PC-9 (cell line): ENCODE data around the gene SIDT1. TPM values are rescaled to one million over a fixed set of nuclear protein-coding genes. Genes with fewer than 3 reads are reported as not detected.

Source experiments
- BruUV-seq: library from RNA; stranded (reverse); fragments of 400-500 nt; replicated peaks from 2 replicates; lab custom pipeline; 2021; lab: Mats Ljungman, UMichigan
- CTCF ChIA-PET: fragments of 300-600 bp; sonication (Branson Sonifier 250); formaldehyde crosslinking; loops from one replicate; lab custom pipeline; 2022; ENCODE audit warnings: antibody characterized with exemption; lab: Charles Lee
- POLR2A ChIA-PET: fragments of 300-600 bp; sonication (Branson Sonifier 250); formaldehyde crosslinking; loops from one replicate; lab custom pipeline; 2022; ENCODE audit warnings: antibody characterized with exemption; ENCODE audit not compliant: unreplicated experiment; lab: Charles Lee
- DNase-seq, 2 experiments: peaks; one replicate each; pipeline versions ENCODE4 v3.0.0 to v3.0.0-alpha.2; 2015 to 2022; ENCODE audit warnings: mixed read lengths in 1 of 2
- H2AFZ ChIP-seq: fragments of 200-600 bp; sonication (generic); 2 replicates; pipeline ENCODE4 v1.8.1; 2017; ENCODE audit warnings: antibody characterized with exemption
- H3F3A ChIP-seq: fragments of 200-600 bp; sonication (generic); 2 replicates; pipeline ENCODE4 v1.8.1; 2017; ENCODE audit warnings: antibody characterized with exemption, mild to moderate bottlenecking, low read depth; ENCODE audit not compliant: insufficient read depth
- H3K27ac ChIP-seq: fragments of 200-600 bp; sonication (generic); 2 replicates; pipeline ENCODE4 v1.6.1; 2016; ENCODE audit warnings: mixed run types
- H3K27me3 ChIP-seq: fragments of 200-600 bp; sonication (generic); 2 replicates; pipeline ENCODE4 v1.6.1; 2016; ENCODE audit warnings: low read depth, mixed run types; ENCODE audit not compliant: insufficient read depth
- H3K36me3 ChIP-seq: fragments of 200-600 bp; sonication (generic); 2 replicates; pipeline ENCODE4 v1.6.1; 2016; ENCODE audit warnings: low read depth, mixed run types
- H3K4me1 ChIP-seq: fragments of 200-600 bp; sonication (generic); replicated peaks from 2 replicates; pipeline ENCODE4 v1.6.1; 2016; ENCODE audit warnings: mixed run types; ENCODE audit not compliant: insufficient read depth
- H3K4me2 ChIP-seq: fragments of 200-600 bp; sonication (generic); 2 replicates; pipeline ENCODE4 v1.6.1; 2017; ENCODE audit warnings: mixed run types
- H3K4me3 ChIP-seq: fragments of 200-600 bp; sonication (generic); 2 replicates; pipeline ENCODE4 v1.6.1; 2016; ENCODE audit warnings: mixed run types
- H3K79me2 ChIP-seq: fragments of 200-600 bp; sonication (generic); 2 replicates; pipeline ENCODE4 v1.6.1; 2017; ENCODE audit warnings: low read depth, mixed run types
- H3K9me2 ChIP-seq: fragments of 200-600 bp; sonication (generic); 2 replicates; pipeline ENCODE4 v1.8.1; 2017; ENCODE audit warnings: mild to moderate bottlenecking; ENCODE audit not compliant: insufficient read depth
- H3K9me3 ChIP-seq: fragments of 200-600 bp; sonication (generic); 2 replicates; pipeline ENCODE4 v1.8.1; 2016; ENCODE audit warnings: low read depth; ENCODE audit not compliant: insufficient read depth
- H4K20me1 ChIP-seq: fragments of 200-600 bp; sonication (generic); 2 replicates; pipeline ENCODE4 v1.8.1; 2017; ENCODE audit not compliant: insufficient read depth
- CTCF ChIP-seq: fragments of 200-600 bp; sonication (generic); conservative IDR thresholded peaks from 2 replicates; pipeline ENCODE4 v1.6.1; 2017; ENCODE audit warnings: mixed run types, antibody characterized with exemption, mild to moderate bottlenecking, moderate library complexity
- EZH2 ChIP-seq: fragments of 200-600 bp; sonication (generic); IDR thresholded peaks from 2 replicates; pipeline ENCODE4 v1.8.0; 2017; ENCODE audit warnings: antibody characterized with exemption, low read depth
- intact Hi-C: fragments of 100-400 bp; cut with micrococcal nuclease; formaldehyde crosslinking; loops from one replicate; pipeline ENCODE4 v1.10.0; 2022; ENCODE audit not compliant: unreplicated experiment
- total RNA-seq: library from RNA; stranded (reverse); gene quantifications from 2 replicates; pipeline ENCODE4 v1.2.3, GENCODE V29; 2021

Gene SIDT1
- total RNA-seq, 1 experiment from 2014 or later = 1.2 TPM

GRCh38 chr3:113594066-113594465 is 61.7 kb downstream of the SIDT1 start:
- H3K27ac ChIP-seq = no peak overlapping the region
- POLR2A ChIA-PET = interaction anchor here (0.6 kb wide), 1 partner anchor 118 kb away, joined by 10 read pairs; no protein-coding TSS in a partner anchor
- H3K4me2 ChIP-seq = no peak overlapping the region
- H3K9me3 ChIP-seq = no peaks in the 10 kb centered on the region
- H3F3A ChIP-seq = no peaks in the 10 kb centered on the region
- DNase-seq = no peak
- no peaks in the 10 kb centered on the region for H4K20me1 ChIP-seq
- no TSS peak for BruUV-seq
- intact Hi-C loops = no loop called here
- H3K9me2 ChIP-seq = no peaks in the 10 kb centered on the region
- no peaks in the 10 kb centered on the region for H3K4me1 ChIP-seq
- no peak overlapping the region for H2AFZ ChIP-seq
- CTCF ChIA-PET = no interaction called here
- no peak for TF ChIP-seq CTCF
- no peak for TF ChIP-seq EZH2
- no peaks in the 10 kb centered on the region for H3K36me3 ChIP-seq
- no peaks in the 10 kb centered on the region for H3K27me3 ChIP-seq
- H3K79me2 ChIP-seq = no peaks in the 10 kb centered on the region
- no peak overlapping the region for H3K4me3 ChIP-seq

GRCh38 chr3:113597596-113598354 is 65.4 kb downstream of the SIDT1 start:
- Histone ChIP-seq H3K27me3 (no peaks in the 10 kb centered on the region), H3K4me2 (no peak overlapping the region), H3K4me3 (no peak overlapping the region), H3K27ac (no peak overlapping the region), H4K20me1 (no peaks in the 10 kb centered on the region), H3K9me2 (no peaks in the 10 kb centered on the region), H3K4me1 (no peaks in the 10 kb centered on the region), H3K79me2 (no peaks in the 10 kb centered on the region), H3K36me3 (no peaks in the 10 kb centered on the region), H3K9me3 (no peaks in the 10 kb centered on the region), H2AFZ (no peak overlapping the region), H3F3A (no peaks in the 10 kb centered on the region)
- no peak for DNase-seq
- BruUV-seq = no TSS peak
- ChIA-PET POLR2A (no interaction called here), CTCF (no interaction called here)
- TF ChIP-seq CTCF (no peak), EZH2 (no peak)
- intact Hi-C loops = no loop called here

- Histone ChIP-seq H2AFZ (no peak overlapping the region), H3K27ac (no peak overlapping the region), H3F3A (no peaks in the 10 kb centered on the region), H3K27me3 (no peaks in the 10 kb centered on the region), H3K4me2 (no peak overlapping the region), H4K20me1 (no peaks in the 10 kb centered on the region), H3K36me3 (no peaks in the 10 kb centered on the region), H3K9me3 (no peaks in the 10 kb centered on the region), H3K4me3 (no peak overlapping the region), H3K4me1 (no peaks in the 10 kb centered on the region), H3K79me2 (no peaks in the 10 kb centered on the region), H3K9me2 (peaks cover 2% of the 10 kb centered on the region; the same call in 1 of the 2 replicates)
- no TSS peak for BruUV-seq
- intact Hi-C loops = no loop called here
- TF ChIP-seq EZH2 (no peak), CTCF (no peak)
- ChIA-PET CTCF (no interaction called here), POLR2A (no interaction called here)
- no peak for DNase-seq
Measured at GRCh38 chr3:113600418-113601182, 68.2 kb downstream of the SIDT1 start.
